GM19467 (cell line): ENCODE data around the gene MLST8.

Experiments used
- ATAC-seq: cut with Tn5 transposase; IDR thresholded peaks from one replicate; pipeline ENCODE4 v1.9.1; 2021; ENCODE audit warnings: mild to moderate bottlenecking, moderate library complexity; ENCODE audit not compliant: unreplicated experiment

Gene MLST8

DNA sequence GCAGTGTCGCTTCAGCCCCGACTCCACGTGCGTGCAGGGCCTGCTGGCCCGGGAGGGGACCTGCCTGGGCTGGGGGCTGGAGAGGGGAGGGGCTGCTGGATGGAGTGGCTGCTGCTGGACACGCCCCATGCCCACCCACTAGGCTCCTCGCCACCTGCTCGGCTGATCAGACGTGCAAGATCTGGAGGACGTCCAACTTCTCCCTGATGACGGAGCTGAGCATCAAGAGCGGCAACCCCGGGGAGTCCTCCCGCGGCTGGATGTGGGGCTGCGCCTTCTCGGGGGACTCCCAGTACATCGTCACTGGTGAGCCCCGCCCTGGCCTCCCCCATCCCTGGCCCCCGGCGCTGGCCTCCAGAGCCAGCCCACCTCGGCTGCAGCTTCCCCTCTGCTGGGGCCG lies 3.1 kb downstream of the MLST8 start:
- ATAC-seq = no peak

DNA sequence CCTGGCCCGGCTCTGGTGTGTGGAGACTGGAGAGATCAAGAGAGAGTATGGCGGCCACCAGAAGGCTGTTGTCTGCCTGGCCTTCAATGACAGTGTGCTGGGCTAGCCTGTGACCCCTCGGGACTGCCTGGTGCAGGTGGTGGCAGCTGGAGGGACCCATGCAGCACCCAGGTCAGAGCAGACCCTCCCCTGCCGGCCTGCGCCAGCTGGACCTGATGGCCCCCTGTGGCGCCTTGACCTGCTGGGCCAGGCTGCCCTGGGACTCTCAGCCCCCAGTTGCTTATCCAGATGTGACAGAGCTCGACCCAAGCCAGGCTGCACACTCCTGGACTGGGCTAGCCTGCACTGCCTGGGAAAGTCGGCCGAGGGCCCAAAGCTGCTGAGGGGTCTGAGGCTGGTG lies 3.5 kb downstream of the MLST8 start:
- no peak for ATAC-seq

DNA sequence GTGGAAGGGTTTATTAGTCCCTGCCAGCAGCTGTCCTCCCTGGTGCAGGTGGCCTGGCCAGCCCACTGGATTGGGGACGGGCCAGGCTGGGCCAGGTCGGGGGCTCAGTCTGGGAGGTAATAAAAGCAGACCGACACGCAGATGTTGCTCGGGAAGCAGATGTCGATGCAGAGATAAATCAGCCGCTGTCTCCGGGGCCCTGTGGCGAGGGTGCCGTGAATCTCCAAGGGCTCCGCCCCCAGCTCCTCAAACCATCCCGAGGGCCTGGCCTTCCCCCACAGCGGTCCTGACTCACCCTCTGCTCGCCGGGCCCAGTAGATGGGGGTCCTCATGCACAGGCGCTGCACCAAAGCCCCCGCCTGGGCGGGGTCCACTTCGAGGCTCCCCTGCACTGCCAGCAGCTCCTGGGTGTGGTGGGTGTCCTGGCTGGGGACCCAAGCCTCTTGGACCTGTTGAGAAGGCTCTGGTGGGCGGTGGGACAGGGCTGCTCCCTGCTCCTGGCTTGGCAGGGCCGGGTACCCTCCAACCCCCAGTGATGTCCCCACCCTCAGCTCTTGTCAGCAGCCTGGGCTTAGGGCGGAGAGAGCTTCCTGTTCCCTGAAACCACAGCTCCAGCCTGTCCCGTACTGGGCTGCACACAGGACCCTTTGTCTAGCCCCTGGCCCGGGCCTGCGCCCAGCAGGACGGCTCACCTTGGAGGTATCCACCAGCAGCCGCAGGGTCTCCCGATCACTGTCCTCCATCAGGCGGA lies 4.2 kb downstream of the MLST8 start:
- no peak for ATAC-seq

DNA sequence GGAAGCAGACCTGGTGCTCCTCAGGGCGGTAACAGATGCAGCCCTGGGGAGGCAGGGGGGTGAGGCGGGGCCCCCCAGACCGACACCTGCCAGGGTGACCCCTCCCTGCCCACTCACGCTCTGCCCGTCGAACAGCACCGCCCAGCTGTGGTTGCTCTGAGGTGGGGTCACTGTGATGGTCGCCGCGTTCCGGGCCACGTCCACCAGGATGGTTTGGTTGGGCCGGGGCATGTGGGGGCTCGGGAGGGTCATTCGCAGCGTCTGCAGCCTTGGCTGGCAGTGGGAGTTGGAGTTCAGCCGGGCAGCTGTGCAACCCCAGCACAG lies 4.7 kb downstream of the MLST8 start:
- ATAC-seq = no peak

DNA sequence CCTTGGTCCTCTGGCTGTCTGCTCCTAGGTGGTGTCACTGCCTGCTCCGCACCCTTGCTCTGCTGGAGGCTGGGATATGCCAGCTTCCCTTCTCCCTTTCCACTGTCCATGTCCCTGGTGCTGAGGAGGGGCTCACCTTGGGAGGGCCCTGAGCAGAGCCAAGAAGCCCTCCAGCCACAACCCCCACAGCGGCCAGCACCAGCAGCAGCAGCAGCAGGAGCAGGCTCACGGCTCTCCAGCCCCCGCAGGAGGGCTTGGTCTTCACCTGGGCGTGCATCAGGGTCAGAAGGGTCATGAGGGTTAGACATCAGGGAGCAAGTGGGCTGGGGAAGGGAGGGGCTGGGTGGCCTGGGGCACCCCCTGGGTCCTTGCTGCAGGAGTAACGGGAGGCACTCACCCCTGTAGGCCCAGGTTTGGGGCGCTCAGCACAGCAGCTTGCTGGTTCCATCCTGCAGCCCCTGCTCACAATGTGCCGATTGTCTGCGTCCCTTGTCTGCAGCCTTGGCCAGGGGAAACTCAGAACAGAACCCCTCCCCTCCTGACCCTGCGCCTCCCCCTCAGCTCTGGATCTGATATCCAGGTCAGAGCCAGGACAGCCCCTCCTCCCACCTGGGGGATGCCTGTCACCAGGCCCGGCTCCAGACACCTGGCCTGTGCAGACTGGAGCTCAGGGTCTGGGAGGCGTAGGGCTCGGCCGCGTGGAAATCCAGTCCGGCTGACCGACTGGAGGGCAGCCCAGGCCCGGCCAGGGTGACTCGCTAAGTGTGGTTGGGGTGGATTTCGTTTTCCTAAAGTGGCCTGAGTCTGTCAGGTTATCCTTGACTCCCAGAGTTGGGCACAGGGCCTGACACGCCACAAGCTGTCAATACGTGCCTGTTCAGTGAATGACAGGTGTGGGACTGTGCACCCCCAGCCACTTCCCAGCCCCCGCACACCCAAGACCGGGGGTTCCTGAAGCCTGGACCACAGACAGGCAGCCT lies 5.4 kb downstream of the MLST8 start, which contains the start of gene BRICD5:
Gene BRICD5, minus strand, starts transcription at position 478 of the 980 bp plus-strand sequence. Its CDS starts 30 bp downstream, at position 448.
- no peak for ATAC-seq

DNA sequence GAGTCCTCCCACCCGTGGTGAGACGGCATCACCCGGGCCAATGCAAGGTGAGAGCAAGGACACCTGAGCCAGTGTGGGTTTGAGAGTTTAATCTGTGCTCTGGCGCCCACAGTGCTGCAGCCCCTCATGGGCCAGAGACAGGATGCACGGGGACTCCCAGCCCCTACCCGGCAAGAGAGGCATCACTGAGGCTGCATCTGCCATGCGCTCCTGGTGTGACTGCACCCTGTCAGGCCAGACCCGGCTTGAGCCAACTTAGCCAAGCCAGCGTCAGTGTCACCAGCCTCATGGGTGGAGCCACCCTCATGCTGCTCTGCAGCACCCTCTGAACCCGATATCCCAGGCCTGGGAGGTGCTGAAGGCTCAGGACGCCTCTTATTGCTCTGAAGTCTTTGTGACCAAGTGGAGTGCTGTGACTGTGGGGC lies 6.7 kb downstream of the MLST8 start:
- no peak for ATAC-seq

DNA sequence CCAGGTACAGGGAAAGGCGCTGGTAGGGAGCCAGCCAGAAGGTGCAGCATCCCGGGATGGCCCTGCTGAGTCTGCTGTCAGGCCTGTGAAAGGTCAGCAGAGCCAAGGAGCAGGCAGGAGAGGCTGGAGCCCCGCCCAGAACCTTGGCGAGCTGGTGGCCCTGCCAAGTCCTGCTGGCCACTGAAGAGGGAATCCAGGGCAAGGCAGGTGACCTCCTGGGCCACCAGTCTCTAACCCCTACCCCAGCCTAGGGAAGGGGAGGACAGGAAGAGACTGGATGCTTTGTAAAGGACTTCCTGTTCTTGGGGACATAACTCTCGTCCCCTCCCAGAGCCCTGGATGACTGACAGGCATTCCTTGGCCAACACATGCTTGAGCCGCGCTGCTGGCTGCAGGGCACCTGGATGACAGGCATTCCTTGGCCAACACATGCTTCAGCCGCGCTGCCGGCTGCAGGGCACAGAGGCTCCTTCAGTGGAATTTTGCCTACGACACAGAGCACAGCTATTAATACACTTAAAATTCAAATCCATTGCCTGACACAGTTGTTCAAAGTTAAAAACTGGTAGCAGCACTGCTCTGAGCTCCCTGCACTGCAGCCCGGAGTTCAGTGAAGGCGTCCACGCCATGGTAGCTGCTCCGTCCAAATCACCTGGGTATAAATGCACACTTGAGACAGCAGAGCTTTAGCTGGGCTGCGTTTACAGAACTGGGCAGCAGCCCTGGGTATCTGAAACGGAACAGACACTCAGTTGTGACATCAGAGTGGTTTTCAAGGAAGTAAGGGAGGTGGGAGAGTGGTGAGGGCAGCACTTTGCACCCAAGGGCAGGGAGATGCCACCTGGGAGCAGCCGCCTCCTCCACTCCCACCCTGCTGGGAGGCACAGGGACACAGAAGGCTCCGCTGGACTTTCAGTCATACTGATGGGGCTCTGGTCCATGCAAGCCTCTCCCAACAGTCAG lies 7.4 kb downstream of the MLST8 start:
- ATAC-seq = no peak

DNA sequence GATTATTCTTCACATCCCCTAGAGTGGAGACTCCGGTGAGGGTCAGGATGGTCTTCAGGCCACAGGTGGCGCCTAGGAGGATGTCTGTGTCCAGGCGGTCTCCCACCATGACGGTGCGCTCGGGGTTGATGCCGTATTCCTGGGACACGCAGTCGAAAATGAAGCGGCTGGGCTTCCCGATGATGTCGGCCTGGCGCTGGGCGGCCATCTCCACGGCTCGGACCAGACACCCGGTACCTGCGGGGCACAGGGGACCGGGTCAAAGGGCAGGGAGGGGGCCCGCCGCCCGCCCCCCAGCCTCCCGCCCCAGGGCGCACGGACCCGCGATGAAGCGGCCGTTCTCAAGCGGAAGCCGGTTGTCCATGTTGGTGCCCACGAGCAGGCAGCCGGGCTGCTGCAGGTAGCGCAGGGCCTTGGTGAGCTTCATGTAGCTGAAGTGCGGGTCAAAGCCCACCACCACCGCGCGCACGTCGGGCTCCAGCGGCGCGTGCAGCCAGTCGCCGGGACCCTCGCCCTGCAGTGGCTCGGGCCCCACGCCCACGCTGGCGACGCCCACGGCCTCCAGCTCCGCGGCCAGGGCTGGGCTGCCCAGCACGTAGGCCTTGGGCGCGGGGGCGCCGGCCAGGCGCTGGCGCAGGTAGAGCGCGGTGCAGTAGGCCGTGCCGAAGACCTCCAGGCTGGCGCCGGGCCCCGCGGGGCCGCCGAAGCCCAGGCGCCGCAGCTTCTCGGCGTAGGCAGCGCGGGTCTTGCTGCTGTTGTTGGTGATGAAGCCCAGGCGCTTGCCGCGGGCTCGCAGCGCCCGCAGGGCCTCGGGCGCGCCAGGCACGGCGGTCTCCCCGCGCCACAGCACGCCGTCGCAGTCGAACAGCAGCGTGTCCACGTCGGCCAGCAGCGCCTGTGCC lies 8.8 kb downstream of the MLST8 start:
- no peak for ATAC-seq

DNA sequence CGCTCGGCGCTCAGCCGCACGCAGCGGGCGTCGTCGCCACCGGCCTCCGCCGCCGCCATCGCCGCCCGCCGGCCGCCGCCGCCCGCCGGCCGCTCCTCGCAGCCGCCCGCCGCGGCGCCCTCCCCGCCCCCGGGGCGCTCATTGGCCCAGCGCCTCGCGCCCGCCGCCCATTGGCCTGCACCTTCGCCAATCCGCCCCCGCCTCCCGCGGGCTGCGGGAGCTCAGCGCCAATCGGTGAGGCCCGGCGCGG lies 9.4 kb downstream of the MLST8 start, which contains the start of gene PGP:
Gene PGP, minus strand, starts transcription at position 122 of the 250 bp plus-strand sequence. Its CDS starts 63 bp downstream, at position 59.
- ATAC-seq = peak; percentile 83

DNA sequence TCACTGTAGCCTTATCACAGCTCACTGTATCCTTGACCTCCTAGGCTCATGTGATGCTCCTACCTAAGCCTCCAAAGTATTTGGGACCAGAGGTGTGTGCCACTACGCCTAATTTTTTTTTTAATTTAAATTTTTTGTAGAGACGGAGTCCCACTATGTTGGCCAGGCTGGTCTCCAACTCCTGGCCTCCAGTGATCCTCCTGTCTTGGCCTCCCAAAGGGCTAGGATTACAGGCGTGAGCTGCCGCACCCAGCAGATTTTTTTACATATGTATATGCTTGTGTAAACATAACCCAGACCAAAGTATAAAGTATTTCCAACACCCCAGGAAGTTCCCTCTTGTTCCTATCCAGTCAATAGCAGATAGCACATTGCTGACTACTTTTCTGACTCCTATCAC lies 11.1 kb downstream of the MLST8 start:
- ATAC-seq = no peak

DNA sequence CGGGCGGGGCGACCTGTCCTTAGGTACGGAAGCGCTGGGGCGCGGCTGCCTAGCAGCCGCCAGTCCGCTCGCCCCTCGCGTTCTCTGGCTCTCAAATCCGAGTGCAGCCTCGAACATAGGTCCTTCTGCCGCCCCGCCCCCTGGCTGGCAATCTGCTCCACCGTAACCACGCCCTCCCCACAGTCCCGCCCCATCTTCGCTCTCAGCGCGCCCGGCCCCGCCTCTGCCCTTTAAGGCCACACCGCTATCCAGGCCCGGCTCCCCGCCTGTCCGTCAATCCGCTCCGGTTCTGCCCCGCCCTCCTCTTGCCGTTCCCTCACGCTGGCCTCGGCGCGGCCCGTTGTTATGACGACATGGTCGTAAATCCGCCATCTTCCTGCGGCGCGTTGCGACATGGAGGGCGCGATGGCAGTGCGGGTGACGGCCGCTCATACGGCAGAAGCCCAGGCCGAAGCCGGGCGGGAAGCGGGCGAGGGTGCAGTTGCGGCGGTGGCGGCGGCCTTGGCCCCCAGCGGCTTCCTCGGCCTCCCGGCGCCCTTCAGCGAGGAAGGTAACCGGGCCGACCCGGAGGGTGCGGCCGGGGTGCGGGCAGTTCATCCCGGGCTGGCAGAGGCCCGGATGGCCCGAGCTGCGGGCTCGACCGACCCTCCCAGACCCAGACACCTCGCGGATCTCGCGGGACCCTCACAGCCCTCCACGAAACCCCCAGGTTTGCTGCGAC lies 18.1 kb downstream of the MLST8 start, which contains the start of gene E4F1:
Gene E4F1, plus strand, starts transcription at position 371 of the 721 bp plus-strand sequence. Its CDS starts 23 bp downstream, at position 394.
- peak; percentile 93 for ATAC-seq

DNA sequence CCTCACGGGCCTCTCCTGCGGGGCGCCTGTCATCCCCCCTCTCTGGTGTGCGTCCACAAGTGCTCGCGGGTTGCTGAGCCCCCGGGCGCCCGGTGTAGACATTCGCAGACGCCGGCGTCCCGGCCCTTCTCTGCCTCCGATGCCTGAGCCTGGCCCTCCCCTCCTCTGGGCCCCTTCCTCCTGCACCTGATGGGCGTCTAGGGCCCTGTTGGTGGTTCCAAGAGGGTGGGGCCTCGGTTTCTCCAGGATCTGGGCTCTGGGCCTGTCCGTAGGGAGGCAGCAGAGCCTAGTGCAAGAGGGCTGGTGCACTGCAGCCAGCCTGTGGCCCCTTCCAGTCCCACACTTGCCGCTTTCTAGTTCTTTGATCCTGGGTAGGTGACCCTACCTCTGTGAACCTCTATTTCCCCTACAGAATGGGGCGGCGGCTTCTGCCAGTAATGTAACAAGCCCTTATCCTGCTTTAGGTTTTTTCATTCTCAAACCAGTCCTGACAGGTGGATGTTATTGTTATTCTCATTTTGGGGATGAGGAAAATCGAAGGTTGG lies 18.8 kb downstream of the MLST8 start:
- peak; percentile 28 for ATAC-seq

DNA sequence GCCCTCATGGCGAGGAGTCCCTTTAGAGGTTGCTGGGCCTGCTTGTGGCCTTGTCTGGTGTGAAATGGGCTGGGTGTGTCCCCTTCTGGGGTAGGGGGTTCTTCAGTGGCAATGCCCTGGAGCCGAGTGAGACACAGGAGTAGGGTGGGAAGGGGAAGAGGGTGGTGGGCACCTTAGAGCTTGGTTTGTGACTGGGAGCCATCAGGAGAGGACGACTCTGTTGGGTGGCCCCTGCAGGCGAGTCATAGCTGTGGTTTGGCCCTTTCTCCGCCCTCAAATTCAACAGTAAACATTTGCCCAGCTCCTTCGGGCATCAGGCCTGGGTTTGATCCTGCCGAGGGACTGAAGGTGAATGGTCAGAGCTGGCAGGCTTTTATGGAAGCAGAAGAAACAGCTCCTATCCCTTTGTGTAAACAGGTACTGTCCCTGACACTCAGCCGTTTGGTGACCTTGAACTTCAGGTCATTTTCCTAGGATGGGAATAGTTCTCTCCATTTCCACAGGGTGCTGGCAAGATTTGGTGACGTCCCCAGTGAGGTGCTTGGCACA lies 21.1 kb downstream of the MLST8 start:
- no peak for ATAC-seq

DNA sequence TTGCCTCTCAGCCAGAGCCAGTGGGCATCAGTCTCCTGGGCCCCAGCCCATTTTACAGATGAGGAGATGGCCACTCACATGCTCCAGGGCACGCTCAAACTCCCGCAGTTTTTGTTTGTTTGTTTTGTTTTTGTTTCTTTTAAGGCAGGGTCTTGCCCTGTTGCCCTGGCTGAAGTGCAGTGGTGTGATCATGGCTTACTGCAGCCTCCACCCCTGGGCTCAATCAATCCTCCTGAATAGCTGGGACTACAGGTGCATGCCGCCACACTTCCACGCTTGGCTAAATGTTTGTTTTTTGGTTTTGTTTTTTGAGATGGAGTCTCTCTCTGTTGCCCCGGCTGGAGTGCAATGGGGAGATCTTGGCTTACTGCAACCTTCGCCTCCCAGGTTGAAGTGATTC lies 21.7 kb downstream of the MLST8 start:
- no peak for ATAC-seq

DNA sequence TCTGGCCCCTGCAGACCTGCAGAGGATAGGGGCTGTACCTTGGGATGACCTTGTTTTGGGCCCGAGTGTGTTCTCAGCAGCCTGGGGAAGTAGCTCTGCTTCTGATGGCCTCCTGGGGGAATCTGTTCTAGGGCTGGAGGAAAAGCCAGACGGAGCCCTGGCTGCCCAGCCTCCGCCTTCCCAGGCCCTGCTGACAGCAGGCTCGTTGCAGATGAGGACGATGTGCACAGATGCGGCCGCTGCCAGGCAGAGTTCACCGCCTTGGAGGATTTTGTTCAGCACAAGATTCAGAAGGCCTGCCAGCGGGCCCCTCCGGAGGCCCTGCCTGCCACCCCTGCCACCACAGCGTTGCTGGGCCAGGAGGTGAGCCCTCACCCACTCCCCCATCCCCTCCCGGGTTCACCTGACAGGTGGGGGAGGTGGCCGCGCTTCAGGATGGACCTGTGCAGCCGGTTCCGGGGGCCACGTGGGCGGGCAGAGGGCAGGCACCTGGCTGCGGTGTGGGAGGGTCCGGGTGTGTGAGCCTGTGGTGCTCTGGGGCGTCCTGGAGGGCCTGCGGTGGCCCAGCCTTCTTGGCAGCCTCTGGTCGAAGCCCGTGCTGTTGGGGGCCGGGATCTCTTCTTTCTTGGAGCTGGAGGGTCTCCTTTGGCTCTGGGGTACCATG lies 23.0 kb downstream of the MLST8 start:
- no peak for ATAC-seq

DNA sequence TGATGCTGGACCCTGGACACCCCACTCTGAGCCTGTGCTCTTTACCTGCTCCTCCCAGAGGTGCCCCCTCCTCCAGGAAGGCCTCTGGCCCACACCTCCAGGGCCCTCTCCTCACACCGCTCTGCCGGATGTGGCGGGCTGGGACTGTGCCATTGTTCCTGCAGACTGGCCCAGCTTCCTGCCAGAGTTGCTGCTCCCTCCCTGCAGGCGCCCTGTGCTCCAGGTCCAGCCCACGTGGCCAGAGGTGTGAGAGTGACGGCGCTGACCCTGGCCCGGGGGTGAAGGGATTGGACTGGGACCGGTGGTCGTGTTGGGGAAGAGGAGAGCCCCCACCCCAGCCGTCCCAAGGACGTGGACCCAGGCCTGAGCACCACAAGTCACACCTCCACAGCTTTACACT lies 23.8 kb downstream of the MLST8 start:
- ATAC-seq = no peak

DNA sequence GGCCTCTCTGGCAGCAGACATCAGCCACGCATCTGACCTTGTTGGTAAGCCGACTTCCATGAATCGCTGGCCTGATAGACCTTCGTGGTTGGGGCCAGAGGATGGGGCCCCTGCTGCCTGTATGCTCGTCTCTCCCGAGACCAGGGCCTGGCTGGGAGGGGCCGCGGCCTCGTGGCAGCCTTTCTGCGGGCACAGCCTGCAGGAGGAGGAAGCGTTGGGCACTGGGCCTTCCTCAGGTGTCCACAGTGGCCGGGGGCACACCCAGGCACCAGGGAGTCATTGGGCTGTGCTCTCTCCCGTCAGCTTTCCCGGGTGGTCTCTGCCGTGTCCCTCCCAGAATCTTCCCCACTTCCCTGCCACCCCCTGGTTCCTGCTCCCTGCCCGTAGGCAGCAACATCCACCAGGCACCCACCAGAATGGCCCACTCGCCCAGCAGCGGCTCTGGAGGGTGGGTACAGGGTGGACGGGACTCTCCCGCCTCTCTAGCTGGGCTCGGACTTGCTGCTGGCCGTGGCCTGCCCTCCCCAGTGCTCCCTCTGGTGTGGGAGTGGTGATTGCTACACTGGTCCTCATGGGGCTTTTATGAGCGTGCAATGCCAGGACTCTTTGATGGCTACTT lies 24.5 kb downstream of the MLST8 start:
- ATAC-seq = no peak

DNA sequence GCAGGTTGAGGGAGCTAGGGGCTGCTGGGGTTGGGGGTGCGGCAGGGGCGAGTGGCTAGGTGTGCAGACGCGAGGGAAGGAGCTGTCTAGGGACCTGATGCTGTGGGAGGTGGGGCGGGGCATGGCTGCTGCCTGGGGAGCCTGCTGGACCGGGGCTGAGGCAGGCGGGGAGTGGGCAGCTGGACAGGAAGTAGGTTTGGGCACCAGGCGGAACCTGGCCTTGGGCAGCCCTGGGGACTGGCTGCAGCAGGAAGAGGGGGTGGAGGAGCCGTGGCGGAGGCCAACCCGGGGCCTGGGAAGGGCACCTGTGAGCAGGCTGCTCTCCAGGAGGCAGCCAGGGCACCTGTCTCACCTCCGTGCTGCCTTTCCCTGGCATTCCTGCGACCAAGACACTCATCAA lies 25.1 kb downstream of the MLST8 start:
- no peak for ATAC-seq
